Measurements from ENCODE around the gene VPS35L.

Gene VPS35L

DNA sequence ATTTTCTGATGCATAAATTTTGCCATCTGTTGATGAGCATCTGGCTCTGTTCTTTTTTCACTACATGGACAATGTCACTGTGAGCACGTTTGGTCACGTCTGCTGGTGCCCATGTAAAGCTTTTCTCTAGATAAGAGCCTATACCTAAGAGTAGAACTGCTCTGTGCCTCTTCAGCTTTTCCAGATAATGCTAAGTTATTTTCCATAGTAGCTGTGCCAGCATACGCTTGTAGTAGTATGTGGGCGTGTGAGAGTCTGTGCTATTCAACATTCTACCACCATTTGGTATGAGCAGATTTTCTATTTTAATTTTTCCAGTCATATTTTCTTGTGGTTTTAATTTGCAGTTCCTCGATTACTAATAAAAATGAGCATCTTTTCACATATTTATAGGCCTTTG, 33.2 kb downstream of the VPS35L start:
- H4K8ac ChIP-seq (ENCODE audit: low read depth, low read length) = no peak overlapping the region
- H3K9me3 ChIP-seq (ENCODE audit: insufficient read depth, low read depth, low read length) = no peaks in the 10 kb centered on the region
- WGBS (ENCODE audit: extremely low coverage, insufficient coverage, insufficient read length) = no CpG with 5 or more reads among the region's 5 CpGs
- no peak overlapping the region for H2AFZ ChIP-seq (ENCODE audit: insufficient read depth, low read length, poor library complexity)
- no peak overlapping the region for H2BK12ac ChIP-seq (ENCODE audit: low read length)
- peak; percentile 24 to 68 for DNase-seq
- no peaks in the 10 kb centered on the region for H3K79me1 ChIP-seq (ENCODE audit: low read length)
- H4K12ac ChIP-seq (ENCODE audit: low read depth, low read length) = no peak overlapping the region
- no peaks in the 10 kb centered on the region for H3K27me3 ChIP-seq (ENCODE audit: insufficient read depth, low read length)
- no peak overlapping the region for H3K14ac ChIP-seq (ENCODE audit: low read length)
- H4K91ac ChIP-seq (ENCODE audit: low read depth, low read length) = no peak overlapping the region
- H3K4me1 ChIP-seq (ENCODE audit: control insufficient read depth in 1 of 2, insufficient read depth in 2 of 2, low read length in 2 of 2) = no peaks in the 10 kb centered on the region
- H3K23ac ChIP-seq (ENCODE audit: low read length) = no peak overlapping the region
- H2BK120ac ChIP-seq (ENCODE audit: insufficient read depth, low read length, poor library complexity) = no peak overlapping the region
- no peak overlapping the region for H3K27ac ChIP-seq (ENCODE audit: low read depth, low read length)
- peaks cover 8 to 9% of the 10 kb centered on the region in 2 experiments for H3K36me3 ChIP-seq (ENCODE audit: control insufficient read depth in 1 of 2, insufficient read depth in 2 of 2, low read length in 2 of 2)
- no peak overlapping the region for H2BK5ac ChIP-seq (ENCODE audit: low read depth, low read length, poor library complexity)
- H2AK5ac ChIP-seq (ENCODE audit: low read length) = no peak overlapping the region
- no peak overlapping the region for H3K9ac ChIP-seq (ENCODE audit: low read length)
- no peak overlapping the region for H3K4me3 ChIP-seq (ENCODE audit: low read depth, low read length)
- H3K79me2 ChIP-seq (ENCODE audit: control insufficient read depth, insufficient read depth, low read length, poor library complexity) = no peaks in the 10 kb centered on the region
- no peak overlapping the region for H3K4me2 ChIP-seq (ENCODE audit: low read length)
- no peak overlapping the region for H3K18ac ChIP-seq (ENCODE audit: low read length)
- H3K4ac ChIP-seq (ENCODE audit: low read depth, low read length) = no peak overlapping the region

DNA sequence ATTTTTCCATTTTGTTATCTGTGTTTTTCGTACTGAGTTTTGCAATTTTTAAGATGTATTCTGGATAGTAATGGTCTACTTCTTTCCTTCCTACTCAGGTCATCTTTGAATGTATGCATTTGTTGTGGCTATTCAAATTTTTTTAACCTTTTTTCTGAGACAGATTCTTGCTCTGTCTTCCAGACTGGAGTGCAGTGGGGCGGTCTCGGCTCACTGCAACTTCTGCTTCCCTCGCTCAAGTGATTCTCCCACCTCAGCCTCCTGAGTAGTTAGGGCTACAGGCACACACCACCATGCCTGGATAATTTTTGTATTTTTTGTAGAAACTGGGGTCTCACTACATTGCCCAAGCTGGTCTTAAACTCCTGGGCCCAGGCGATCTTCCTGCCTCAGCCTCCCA, 33.6 kb downstream of the VPS35L start:
- H3K4me2 ChIP-seq (ENCODE audit: low read length) = no peak overlapping the region
- no CpG with 5 or more reads among the region's 5 CpGs for WGBS (ENCODE audit: extremely low coverage, insufficient coverage, insufficient read length)
- H3K18ac ChIP-seq (ENCODE audit: low read length) = no peak overlapping the region
- no peak overlapping the region for H3K23ac ChIP-seq (ENCODE audit: low read length)
- H3K79me2 ChIP-seq (ENCODE audit: control insufficient read depth, insufficient read depth, low read length, poor library complexity) = no peaks in the 10 kb centered on the region
- H3K4me1 ChIP-seq (ENCODE audit: control insufficient read depth in 1 of 2, insufficient read depth in 2 of 2, low read length in 2 of 2) = no peaks in the 10 kb centered on the region
- H3K36me3 ChIP-seq (ENCODE audit: control insufficient read depth in 1 of 2, insufficient read depth in 2 of 2, low read length in 2 of 2) = peaks cover 8 to 12% of the 10 kb centered on the region in 2 experiments
- no peak overlapping the region for H3K9ac ChIP-seq (ENCODE audit: low read length)
- H2BK5ac ChIP-seq (ENCODE audit: low read depth, low read length, poor library complexity) = no peak overlapping the region
- H4K12ac ChIP-seq (ENCODE audit: low read depth, low read length) = no peak overlapping the region
- H3K4ac ChIP-seq (ENCODE audit: low read depth, low read length) = peak overlapping the region; percentile 11
- H4K8ac ChIP-seq (ENCODE audit: low read depth, low read length) = no peak overlapping the region
- H3K4me3 ChIP-seq (ENCODE audit: low read depth, low read length) = no peak overlapping the region
- H2BK120ac ChIP-seq (ENCODE audit: insufficient read depth, low read length, poor library complexity) = no peak overlapping the region
- no peak overlapping the region for H2AK5ac ChIP-seq (ENCODE audit: low read length)
- no peaks in the 10 kb centered on the region for H3K79me1 ChIP-seq (ENCODE audit: low read length)
- no peak overlapping the region for H2BK12ac ChIP-seq (ENCODE audit: low read length)
- DNase-seq = no peak
- no peak overlapping the region for H2AFZ ChIP-seq (ENCODE audit: insufficient read depth, low read length, poor library complexity)
- no peak overlapping the region for H3K14ac ChIP-seq (ENCODE audit: low read length)
- H4K91ac ChIP-seq (ENCODE audit: low read depth, low read length) = no peak overlapping the region
- H3K27ac ChIP-seq (ENCODE audit: low read depth, low read length) = no peak overlapping the region
- H3K27me3 ChIP-seq (ENCODE audit: insufficient read depth, low read length) = no peaks in the 10 kb centered on the region
- no peaks in the 10 kb centered on the region for H3K9me3 ChIP-seq (ENCODE audit: insufficient read depth, low read depth, low read length)

DNA sequence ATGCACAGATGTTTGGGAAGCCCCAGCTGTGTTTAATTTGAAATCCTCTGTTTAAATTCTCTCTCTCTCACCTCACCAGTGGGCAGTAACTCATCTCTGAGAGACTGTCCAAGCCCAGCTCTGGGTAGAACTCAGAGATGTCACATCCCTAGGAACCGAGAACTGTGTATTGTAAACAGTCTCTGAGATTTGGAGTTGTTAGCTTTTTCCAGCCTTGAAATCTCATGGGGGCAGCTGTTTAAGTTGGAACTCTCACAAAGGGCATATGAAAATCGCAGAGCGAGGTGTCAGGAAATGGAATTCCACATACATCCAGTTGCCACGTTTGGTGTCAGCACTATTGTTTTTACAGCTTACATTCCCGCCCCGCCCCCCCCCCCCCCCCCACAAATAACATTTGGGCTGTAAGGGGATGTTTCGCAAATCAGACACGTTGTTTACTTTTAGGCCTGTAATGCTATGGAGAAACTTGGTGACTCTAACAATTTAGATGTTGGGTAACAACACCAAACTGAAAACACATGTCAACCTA, 34.3 kb downstream of the VPS35L start:
- Histone ChIP-seq H3K18ac (ENCODE audit: low read length) (no peak overlapping the region), H2BK120ac (ENCODE audit: insufficient read depth, low read length, poor library complexity) (no peak overlapping the region), H3K9ac (ENCODE audit: low read length) (no peak overlapping the region), H3K9me3 (ENCODE audit: insufficient read depth, low read depth, low read length) (no peaks in the 10 kb centered on the region), H2BK12ac (ENCODE audit: low read length) (no peak overlapping the region), H4K91ac (ENCODE audit: low read depth, low read length) (no peak overlapping the region), H3K14ac (ENCODE audit: low read length) (no peak overlapping the region), H3K4me1 (ENCODE audit: control insufficient read depth in 1 of 2, insufficient read depth in 2 of 2, low read length in 2 of 2) (peaks cover 2% of the 10 kb centered on the region in 2 experiments), H3K79me2 (ENCODE audit: control insufficient read depth, insufficient read depth, low read length, poor library complexity) (no peaks in the 10 kb centered on the region), H3K27ac (ENCODE audit: low read depth, low read length) (no peak overlapping the region), H4K8ac (ENCODE audit: low read depth, low read length) (no peak overlapping the region), H3K23ac (ENCODE audit: low read length) (peak overlapping the region; percentile 33), H3K4me2 (ENCODE audit: low read length) (no peak overlapping the region), H2BK5ac (ENCODE audit: low read depth, low read length, poor library complexity) (no peak overlapping the region), H4K12ac (ENCODE audit: low read depth, low read length) (no peak overlapping the region), H2AFZ (ENCODE audit: insufficient read depth, low read length, poor library complexity) (no peak overlapping the region), H3K27me3 (ENCODE audit: insufficient read depth, low read length) (no peaks in the 10 kb centered on the region), H2AK5ac (ENCODE audit: low read length) (no peak overlapping the region), H3K4ac (ENCODE audit: low read depth, low read length) (no peak overlapping the region), H3K79me1 (ENCODE audit: low read length) (peaks cover 3% of the 10 kb centered on the region), H3K36me3 (ENCODE audit: control insufficient read depth in 1 of 2, insufficient read depth in 2 of 2, low read length in 2 of 2) (peaks cover 8 to 12% of the 10 kb centered on the region in 2 experiments), H3K4me3 (ENCODE audit: low read depth, low read length) (no peak overlapping the region)
- DNase-seq = peak; percentile 91 to 97
- WGBS (ENCODE audit: extremely low coverage, insufficient coverage, insufficient read length) = no CpG with 5 or more reads among the region's 8 CpGs

DNA sequence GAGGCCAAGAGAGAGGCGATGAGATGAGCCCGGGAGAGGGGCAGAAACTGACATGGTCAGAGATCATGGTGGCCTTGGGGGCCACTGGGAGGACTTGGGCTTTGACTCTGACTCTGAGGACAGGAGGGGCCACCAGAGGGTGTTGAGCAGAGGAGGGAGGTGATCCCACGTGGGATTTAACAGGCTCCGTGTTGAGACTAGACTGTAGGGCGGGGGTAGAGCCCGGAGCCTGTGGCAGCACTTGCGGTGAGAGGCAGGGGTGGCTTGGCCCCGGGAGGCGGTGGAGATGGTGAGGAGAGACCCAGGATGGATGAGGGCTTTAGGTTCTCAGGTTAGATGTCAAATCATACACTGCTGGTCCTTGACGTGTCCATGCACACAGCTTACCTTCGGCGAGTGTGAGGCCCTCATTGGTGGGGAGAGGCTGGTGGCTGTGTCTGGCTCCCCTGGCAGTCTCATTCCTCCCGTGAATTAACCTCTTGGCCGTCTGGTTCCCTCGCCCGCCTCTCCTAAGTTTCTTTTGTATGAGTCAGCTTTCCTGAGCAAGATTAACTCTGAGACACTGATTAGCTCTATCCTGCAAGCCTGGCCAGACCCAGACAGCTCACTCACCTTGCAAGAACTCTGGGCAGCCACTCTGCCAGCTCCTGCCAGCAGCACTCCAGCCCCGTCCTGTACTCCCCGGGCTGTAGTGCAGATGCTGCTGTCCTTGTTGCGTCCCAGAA, 39.7 kb downstream of the VPS35L start:
- no peak overlapping the region for H3K23ac ChIP-seq (ENCODE audit: low read length)
- H3K27me3 ChIP-seq (ENCODE audit: insufficient read depth, low read length) = no peaks in the 10 kb centered on the region
- WGBS (ENCODE audit: extremely low coverage, insufficient coverage, insufficient read length) = no CpG with 5 or more reads among the region's 19 CpGs
- H3K79me1 ChIP-seq (ENCODE audit: low read length) = peaks cover 10% of the 10 kb centered on the region
- peak overlapping the region; percentile 26 for H3K18ac ChIP-seq (ENCODE audit: low read length)
- no peak overlapping the region for H3K4me2 ChIP-seq (ENCODE audit: low read length)
- H2AK5ac ChIP-seq (ENCODE audit: low read length) = peak overlapping the region; percentile 46
- peak overlapping the region; percentile 1 for H2AFZ ChIP-seq (ENCODE audit: insufficient read depth, low read length, poor library complexity)
- peaks cover 8 to 13% of the 10 kb centered on the region in 2 experiments for H3K36me3 ChIP-seq (ENCODE audit: control insufficient read depth in 1 of 2, insufficient read depth in 2 of 2, low read length in 2 of 2)
- peak overlapping the region; percentile 45 for H4K8ac ChIP-seq (ENCODE audit: low read depth, low read length)
- H2BK12ac ChIP-seq (ENCODE audit: low read length) = peak overlapping the region; percentile 94
- H3K14ac ChIP-seq (ENCODE audit: low read length) = peak overlapping the region; percentile 60
- H3K79me2 ChIP-seq (ENCODE audit: control insufficient read depth, insufficient read depth, low read length, poor library complexity) = no peaks in the 10 kb centered on the region
- H2BK5ac ChIP-seq (ENCODE audit: low read depth, low read length, poor library complexity) = peak overlapping the region; percentile 67
- DNase-seq = peak; percentile 96 to 97
- peaks cover 12 to 17% of the 10 kb centered on the region in 2 experiments for H3K4me1 ChIP-seq (ENCODE audit: control insufficient read depth in 1 of 2, insufficient read depth in 2 of 2, low read length in 2 of 2)
- H2BK120ac ChIP-seq (ENCODE audit: insufficient read depth, low read length, poor library complexity) = peak overlapping the region; percentile 73
- H3K27ac ChIP-seq (ENCODE audit: low read depth, low read length) = peak overlapping the region; percentile 87
- H3K4me3 ChIP-seq (ENCODE audit: low read depth, low read length) = no peak overlapping the region
- no peaks in the 10 kb centered on the region for H3K9me3 ChIP-seq (ENCODE audit: insufficient read depth, low read depth, low read length)
- H3K9ac ChIP-seq (ENCODE audit: low read length) = no peak overlapping the region
- peak overlapping the region; percentile 9 for H3K4ac ChIP-seq (ENCODE audit: low read depth, low read length)
- peak overlapping the region; percentile 32 for H4K12ac ChIP-seq (ENCODE audit: low read depth, low read length)
- H4K91ac ChIP-seq (ENCODE audit: low read depth, low read length) = peak overlapping the region; percentile 95
